GM21528 (cell line): ENCODE measurements around the gene TMEM59L.

Source experiments
- ATAC-seq: cut with Tn5 transposase; IDR thresholded peaks from one replicate; pipeline ENCODE4 v1.9.1; 2021; ENCODE audit warnings: mild to moderate bottlenecking, moderate library complexity; ENCODE audit not compliant: unreplicated experiment, low FRiP score

Gene TMEM59L

DNA sequence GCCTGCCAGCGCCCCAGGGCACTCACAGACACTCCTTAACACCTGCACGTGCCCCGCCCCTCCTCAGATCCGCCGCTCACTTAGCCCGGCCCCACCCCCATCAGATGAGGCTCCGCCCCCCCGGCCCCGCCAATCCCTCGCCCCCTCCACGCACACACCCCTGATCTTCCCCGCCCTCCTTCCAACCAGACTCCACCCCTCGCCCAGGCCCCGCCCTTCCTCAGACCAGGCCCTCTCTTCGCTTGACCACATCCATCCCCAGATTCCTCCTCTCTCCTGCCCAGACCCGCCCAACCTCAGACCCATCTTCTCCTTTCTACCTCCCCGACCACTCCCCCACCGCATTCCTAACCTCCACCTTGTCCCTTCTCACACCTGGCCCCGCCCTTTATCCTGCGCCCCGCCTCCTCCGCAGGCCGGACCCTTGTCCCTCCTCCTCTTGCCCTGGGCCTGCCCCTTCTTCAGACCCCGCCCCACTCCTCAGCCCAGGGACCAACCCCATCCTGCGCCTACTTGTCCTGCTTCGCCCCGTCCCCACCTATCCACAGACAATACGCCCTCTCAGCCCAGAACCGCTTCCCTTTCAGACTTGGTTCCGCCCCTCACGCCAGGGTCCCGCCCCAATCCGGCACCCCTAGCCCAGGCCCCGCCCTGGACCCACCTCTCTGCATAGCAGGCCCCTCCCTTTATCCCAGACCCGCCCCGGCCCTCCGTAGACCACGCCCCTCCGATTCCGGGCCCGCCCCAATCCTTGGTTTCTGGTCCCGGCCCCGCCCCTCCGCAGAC, 23.7 kb downstream of the TMEM59L start:
- ATAC-seq, result peak; percentile 81

DNA sequence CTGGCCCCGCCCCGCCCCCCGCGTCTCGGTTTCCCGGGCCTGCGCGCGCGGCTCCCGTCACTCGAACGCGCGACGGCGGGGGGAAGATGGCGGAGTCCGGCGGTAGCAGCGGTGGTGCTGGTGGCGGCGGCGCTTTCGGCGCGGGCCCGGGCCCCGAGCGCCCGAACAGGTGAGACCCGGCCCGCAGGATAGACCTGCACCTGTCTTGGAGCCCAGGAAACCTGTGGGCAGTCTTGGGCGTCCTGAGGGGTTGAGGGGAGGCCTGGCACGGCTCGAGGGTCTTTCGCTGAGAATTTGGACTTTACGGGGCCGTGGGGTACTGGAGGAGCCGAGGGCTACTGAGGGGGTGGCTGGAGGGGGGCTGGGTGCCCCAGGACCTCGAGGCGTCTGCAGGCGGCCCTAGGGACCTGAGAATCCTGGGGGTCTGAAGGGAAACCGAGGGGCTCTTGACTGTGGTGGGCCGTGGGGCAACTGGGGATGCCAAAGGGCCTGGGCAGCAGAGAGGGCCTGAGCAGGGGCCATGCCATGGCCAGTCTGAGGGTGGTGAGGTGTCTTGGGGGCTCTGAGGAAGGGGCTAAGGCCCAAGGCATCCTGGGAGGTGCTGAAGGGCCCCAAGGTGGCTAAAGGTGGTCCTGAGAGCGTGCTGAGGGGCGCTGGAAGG, 24.4 kb downstream of the TMEM59L start, which contains the start of gene KLHL26:
TSS of gene KLHL26 (plus strand) at position 60 of the 661 bp plus-strand sequence. CDS start at position 87, 27 bp downstream.
- no peak for ATAC-seq

DNA sequence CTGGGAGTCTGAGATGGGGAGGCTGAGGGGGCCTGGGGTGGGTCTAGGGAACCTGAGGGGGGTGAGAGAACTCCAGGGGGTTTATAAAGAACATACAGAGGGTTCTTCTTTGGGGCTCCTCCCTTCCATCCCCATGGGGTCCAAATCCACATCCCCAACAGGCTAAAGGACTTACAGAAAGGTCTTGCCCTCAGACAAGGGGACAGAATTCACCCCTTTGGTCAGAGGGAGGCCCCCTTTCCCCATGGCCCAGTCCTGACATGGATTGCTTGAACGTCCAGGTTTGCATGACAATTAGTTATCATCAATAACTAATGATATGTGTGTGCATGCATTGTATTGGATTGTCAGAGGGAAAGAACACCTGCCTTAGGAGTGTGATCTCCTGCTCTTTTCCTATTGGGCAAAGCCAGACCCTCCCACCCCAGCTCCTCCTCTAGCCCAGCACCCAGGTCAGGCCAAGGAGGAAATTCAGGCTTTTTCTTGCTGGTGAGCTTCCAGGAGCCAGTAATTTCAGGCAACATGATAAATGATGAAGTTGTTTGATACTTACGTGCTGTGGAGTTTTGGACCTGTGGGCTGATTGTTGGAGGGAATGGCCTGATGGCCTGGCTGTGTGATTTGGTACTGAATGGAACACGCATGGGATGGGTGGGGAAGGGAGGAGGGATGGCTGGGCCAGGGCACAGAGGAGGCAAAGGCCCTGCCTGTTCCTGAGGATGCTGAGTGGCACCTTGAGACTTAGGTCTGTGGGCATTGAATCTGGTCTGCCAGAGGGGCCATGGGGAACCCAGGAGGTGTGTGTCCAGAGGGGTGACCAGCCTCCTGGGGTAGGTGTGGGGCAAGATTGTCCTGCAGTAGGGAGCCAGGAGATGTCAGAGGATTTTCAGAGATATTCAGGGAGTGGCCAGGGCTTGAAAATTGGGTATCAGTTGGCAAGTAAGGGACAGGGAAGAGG, 25.3 kb downstream of the TMEM59L start:
- no peak for ATAC-seq

GRCh38 chr19:18639706-18640243, 27.1 kb downstream of the TMEM59L start:
- no peak for ATAC-seq

GRCh38 chr19:18644196-18645034, 31.7 kb downstream of the TMEM59L start:
- no peak for ATAC-seq

GRCh38 chr19:18645035-18645511, 32.4 kb downstream of the TMEM59L start:
- ATAC-seq, result no peak

GRCh38 chr19:18646535-18647370, 34.1 kb downstream of the TMEM59L start:
- ATAC-seq, result no peak

DNA sequence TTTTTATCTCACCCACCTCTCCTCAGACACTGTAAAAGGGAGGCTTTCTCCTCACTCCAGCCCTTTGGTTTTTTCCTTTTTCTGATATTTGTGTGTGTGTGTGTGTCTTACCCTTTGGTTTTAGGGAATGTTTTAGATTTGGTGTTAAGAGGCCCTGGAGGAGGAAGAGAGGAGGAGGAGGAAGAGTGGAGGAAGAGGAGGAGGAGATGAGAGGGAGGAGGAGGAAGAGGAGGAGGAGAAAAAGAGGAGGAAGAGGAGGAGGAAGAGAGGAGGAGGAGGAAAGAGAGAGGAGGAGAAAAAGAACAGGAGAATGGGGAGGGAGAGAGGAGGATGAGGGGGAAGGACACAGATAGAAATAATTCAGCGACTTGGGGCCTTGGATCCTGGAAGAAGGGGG, 34.7 kb downstream of the TMEM59L start:
- no peak for ATAC-seq

GRCh38 chr19:18647807-18648206, 35.1 kb downstream of the TMEM59L start:
- no peak for ATAC-seq

- no peak for ATAC-seq
These were observed 36.3 kb downstream of the TMEM59L start for GRCh38 chr19:18648973-18649315.

DNA sequence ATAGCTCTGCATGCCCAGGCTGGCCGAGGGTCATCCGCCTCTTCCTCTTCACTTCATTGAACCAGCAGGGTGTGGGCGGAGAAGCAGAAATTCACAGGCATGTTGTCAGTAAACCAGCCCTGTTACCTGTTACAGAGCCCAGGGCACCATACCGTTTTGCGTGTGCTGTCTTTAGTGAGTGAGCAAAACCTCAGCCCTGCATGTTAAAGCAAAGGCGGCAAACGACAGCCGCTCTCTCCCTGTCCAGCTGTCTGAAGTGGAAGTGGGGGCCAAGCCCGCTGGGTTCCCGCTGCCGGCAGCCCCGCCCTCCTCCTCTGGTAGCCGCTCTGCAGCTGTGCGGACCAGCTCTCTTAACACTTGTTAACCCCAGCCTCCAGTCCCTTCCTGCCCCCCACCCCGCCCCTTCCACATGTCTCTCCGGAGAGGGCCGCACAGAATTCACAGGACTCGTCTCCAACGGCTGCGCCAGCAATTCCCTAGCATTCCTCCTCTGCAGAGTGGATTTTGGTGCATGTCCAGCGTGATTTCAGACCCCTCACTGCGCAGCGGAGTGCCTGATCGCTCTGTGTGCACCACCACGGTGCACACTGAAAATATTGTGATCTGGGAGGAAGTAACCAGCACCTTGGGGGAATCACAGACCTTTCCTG, 36.8 kb downstream of the TMEM59L start:
- ATAC-seq, result no peak

GRCh38 chr19:18650021-18650390, 37.3 kb downstream of the TMEM59L start:
- ATAC-seq, result no peak

GRCh38 chr19:18650468-18651041, 37.9 kb downstream of the TMEM59L start:
- no peak for ATAC-seq

DNA sequence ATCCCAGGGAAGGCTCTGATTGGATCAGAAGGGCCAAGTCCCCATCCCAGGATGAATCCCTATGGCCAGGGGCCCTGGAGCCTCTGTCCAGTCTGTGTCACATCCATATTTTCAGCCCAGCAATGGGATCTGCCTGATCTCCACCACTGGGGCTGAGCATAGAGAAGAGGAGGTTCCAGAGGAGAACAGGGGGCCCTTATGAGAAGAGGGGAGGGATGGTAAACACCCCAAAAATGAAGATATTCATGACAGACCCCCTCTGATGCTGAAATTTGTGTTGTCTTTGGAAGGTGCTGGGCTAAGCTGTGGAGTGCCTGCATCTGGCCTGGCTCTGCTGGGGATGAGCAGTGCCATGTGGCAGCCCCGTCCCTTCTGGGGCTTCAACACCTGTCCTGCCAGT, 38.6 kb downstream of the TMEM59L start:
- no peak for ATAC-seq

DNA sequence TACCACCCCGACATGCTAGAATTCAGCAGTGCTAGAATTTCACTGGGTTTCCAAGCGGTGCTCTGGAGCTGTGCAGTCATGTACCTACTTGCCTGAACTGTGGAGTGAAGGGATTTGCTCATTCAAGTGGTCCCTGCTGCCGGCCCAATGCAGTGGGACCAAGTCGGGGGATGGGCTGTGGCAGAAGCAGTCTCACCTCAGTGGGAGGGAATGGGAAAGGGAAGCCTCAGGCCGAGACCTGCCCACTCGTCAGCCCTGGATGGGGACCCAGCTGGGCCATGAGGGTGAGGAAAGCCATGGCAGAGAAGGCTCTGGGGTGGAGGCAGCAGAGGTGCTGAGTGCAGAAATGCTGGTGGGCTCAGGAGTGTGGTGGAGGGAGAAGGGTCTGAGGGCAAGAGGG, 39.1 kb downstream of the TMEM59L start:
- ATAC-seq, result no peak

DNA sequence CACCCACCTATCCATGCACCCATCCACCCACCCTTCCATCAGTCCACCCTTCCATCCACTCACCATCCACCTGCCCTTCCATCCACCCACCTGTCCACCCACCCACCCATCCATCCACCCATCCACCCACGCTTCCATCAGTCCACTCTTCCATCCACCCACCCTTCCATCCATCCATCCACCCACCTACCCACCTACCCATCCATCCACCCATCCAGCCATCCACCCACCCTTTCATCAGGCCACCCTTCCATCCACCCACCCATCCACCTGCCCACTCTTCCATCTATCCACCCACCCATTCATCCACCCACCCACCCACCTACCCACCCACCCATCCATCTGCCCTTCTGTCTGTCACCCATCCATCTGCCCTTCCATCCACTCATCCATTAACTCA, 41.2 kb downstream of the TMEM59L start:
- no peak for ATAC-seq

- ATAC-seq, result no peak
These were observed 41.8 kb downstream of the TMEM59L start for GRCh38 chr19:18654469-18654868.
